ENCODE measurements around the gene DSN1.
"Not testable (repeated sequence)": the region's sequence is repeated elsewhere in the genome, so short reads cannot be mapped to it uniquely, and the experiment has no call there.

The DSN1 gene

GRCh38 chr20:36773597-36774390 is at the start of gene DSN1:
DSN1 (minus strand) TSS chr20:36773763; CDS start chr20:36771458, 2,305 bp downstream.
- DNase-seq: peak; percentile 97 to 98

GRCh38 chr20:36823121-36823520 is 49.6 kb upstream of the DSN1 start:
- DNase-seq: no peak

- DNase-seq: no peak
Observed at GRCh38 chr20:36821964-36822437, 48.4 kb upstream of the DSN1 start.

GRCh38 chr20:36820928-36821327 is 47.4 kb upstream of the DSN1 start:
- no peak for DNase-seq

- DNase-seq: no peak
Observed at GRCh38 chr20:36820073-36820472, 46.5 kb upstream of the DSN1 start.

- DNase-seq: no peak
Observed at GRCh38 chr20:36819659-36820058, 46.1 kb upstream of the DSN1 start.

GRCh38 chr20:36818861-36819260 is 45.3 kb upstream of the DSN1 start:
- DNase-seq: no peak

- DNase-seq: no peak
Observed at GRCh38 chr20:36818185-36818584, 44.6 kb upstream of the DSN1 start.

GRCh38 chr20:36817496-36817895 is 43.9 kb upstream of the DSN1 start:
- no peak for DNase-seq

GRCh38 chr20:36815454-36816091 is 42.0 kb upstream of the DSN1 start:
- DNase-seq: no peak

GRCh38 chr20:36812594-36813463 is 39.3 kb upstream of the DSN1 start:
- no peak for DNase-seq

GRCh38 chr20:36808317-36809257 is 35.0 kb upstream of the DSN1 start:
- peak; percentile 70 to 82 for DNase-seq

GRCh38 chr20:36806049-36806448 is 32.5 kb upstream of the DSN1 start:
- DNase-seq: no peak

- DNase-seq: no peak
Observed at GRCh38 chr20:36805396-36805795, 31.8 kb upstream of the DSN1 start.

- DNase-seq: no peak
Observed at GRCh38 chr20:36804425-36804824, 30.9 kb upstream of the DSN1 start.

- no peak for DNase-seq
Observed at GRCh38 chr20:36802326-36803222, 29.0 kb upstream of the DSN1 start.

- DNase-seq: no peak
Observed at GRCh38 chr20:36800410-36800809, 26.8 kb upstream of the DSN1 start.

- not testable (repeated sequence) for DNase-seq
Observed at GRCh38 chr20:36799313-36799712, 25.8 kb upstream of the DSN1 start.

- no peak for DNase-seq
Observed at GRCh38 chr20:36796875-36797274, 23.3 kb upstream of the DSN1 start.

GRCh38 chr20:36796117-36796516 is 22.6 kb upstream of the DSN1 start:
- DNase-seq: no peak

- DNase-seq: no peak
Observed at GRCh38 chr20:36795691-36796090, 22.1 kb upstream of the DSN1 start.
